ENCODE results near the gene TTPAL.
A peak's percentile ranks its signal among the peaks of the same experiment; 100 is the strongest.

TTPAL gene, protein sequence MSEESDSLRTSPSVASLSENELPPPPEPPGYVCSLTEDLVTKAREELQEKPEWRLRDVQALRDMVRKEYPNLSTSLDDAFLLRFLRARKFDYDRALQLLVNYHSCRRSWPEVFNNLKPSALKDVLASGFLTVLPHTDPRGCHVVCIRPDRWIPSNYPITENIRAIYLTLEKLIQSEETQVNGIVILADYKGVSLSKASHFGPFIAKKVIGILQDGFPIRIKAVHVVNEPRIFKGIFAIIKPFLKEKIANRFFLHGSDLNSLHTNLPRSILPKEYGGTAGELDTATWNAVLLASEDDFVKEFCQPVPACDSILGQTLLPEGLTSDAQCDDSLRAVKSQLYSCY

DNA sequence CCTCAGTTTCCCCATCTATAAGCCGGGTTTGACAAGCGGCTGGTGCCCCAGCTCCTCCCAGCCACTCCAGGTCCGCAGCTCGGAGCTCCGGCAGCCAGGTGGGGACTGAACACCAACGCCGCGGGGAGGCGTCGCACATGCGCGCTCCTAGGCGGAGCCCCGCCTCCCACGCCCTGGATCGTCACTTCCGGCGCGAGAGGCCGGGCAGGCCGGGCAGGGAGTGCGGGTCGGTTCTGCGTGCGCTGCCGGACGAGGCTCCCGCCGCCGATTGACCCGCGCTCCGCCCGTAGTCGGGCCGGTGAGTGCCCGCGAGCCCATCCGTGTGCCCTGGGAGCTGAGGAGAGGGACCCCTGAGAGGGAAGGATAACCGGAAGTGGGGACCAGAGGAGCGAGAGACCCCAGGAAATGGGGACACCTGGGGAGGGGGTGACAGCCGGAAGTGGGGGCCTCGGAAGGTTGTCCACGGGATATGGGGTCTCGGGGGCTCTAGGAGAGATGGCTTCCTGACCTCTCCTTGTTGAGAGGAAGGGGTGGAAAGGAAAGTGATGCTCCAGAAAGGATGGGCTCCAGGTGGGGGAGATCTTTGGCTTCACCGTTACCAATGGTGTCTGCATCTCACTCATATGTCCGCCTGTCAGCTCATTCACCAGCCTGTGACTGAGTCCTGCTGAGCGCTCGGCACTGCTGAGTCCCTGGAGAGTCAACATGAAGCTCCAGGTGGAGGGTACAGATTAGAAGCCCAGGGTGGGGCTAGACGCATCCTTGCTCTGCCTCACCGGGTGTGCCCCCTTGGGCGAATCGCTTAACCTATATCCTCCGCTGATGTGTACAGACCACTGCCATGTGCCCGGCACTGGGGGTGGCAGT lies at the start of gene TTPAL:
Gene TTPAL, plus strand, starts transcription at position 181 of the 867 bp plus-strand sequence. CDS start 4,126 bp downstream, outside the sequence.
- DNase-seq, result peak; percentile 59

DNA sequence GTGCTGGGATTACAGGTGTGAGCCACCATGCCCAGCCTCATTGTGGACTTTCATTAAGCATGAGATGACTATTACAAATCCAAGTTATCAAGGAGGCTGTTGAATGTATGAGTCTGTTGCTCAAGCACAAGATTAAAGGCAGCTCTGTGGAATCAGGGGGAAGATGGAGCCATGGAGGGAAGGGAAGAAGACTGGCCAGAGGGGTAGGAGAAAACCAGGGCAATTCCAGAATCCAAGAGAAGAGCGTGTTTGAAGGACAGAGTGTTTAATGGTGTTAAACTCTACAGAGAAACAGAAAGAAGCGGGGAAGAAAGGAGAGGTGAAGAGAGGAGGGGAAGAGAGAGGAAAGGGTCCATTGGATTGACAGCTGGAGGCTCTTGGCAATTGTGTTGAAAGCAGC lies 49.8 kb upstream of the TTPAL start:
- no peak for DNase-seq

DNA sequence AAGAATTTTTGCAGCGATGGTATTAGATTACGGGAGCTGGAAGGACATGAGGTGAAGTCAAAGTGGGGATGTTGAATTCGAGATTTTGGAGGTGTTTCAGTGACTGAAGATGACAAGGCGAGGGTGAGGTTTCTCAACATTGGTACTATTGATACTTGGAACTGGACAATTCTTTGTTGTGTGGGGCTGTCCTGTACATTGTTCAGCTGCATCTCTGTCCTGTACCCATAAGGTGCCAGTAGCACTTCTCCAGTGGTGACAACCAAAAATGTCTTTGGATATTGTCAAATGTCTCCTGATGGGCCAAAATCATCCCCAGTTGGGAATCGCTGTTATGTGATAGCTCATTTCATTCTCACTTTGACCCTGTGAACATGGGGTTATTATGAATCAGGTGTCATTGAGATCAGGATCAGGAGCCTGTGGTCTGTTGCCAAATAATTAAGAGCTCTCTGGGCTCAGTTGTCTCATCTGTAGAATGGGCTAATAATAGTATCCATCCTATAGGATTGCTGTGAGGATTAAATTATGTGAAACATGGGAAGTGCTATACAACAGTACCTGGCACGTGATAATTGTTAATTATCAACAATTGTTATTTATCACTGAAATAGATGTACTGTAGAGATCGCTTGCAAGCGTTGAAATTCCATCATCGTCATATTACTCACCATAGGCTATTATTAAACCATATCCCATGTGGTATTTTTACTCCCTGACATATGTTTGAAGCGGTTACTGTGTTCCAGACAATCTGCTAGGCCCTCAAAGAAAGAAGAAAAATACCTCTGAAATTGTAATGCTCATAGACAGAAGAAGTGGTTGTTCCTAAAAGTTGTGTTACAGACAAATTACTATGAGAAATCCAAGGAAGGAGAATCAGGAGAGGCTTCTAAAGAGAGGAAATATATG lies 48.5 kb upstream of the TTPAL start:
- no peak for DNase-seq

DNA sequence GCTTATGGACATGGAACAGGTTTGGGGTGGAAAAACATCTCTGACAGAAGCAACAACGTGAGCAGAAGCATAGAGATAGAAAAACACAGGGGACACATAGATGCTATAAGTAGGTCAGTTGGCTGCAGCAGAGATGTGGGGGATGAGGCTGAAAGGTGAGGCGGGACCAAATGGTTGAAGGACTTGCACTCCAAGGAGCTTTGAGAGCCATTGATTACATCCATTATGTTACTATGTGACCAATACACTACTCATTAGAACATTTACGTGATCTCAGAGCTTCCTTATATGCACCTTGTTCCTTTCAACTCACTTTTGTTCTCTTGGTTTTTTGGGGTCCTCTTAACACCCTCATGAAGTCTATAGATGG lies 47.9 kb upstream of the TTPAL start:
- DNase-seq, result no peak

DNA sequence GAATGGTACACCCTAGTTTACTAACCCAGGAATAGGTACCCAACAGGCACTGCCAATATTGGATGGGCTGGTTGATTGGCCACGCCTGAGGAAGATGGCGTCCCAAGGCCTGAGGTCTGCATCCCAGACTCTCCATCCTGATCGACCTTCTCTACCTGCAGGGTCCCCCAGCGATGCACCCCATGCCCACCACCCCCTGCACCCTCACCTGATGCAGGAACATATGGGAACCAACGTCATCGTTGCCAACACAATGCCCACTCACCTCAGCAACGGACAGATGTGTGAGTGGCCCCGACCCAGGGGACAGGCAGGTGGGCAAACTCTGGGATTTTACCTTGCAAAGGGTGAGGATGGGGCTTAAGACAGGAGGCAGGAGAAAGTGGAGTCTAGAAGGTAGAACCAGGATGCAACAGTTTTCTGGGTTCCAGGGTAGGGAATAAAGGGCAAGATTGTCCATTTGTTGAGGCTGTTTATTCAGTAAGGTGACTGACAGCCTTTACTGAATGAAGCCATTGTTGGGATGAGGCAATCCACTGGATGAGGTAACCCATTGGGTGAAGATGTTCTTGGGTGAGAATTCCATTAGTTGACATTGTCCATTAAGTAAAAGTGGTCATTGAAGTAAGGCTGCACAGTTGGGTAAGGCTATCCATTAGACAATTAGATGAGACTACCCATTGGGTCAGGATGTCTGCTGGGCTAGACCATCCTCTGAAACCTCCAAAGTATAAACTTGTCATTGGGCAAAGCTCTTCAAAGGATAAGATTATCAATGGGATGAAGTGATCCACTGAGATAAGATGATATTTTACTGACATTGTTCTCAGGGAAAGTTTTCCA lies 47.3 kb upstream of the TTPAL start:
- no peak for DNase-seq

DNA sequence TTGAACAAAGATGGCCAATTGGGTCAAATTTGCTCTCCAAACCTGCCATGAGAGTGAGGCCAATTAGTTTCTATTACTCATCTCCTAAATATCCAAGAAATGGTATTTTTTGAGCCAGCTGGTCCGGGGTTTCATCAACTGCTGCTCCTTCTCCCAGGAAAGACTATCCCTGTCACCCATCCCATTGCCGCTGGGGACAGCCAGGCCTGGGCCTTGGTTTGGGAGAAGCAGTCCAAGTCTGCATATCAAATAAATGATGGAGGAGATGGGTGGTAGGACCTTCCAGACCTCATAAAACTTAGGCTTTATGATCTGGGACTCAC lies 46.7 kb upstream of the TTPAL start:
- DNase-seq, result no peak

DNA sequence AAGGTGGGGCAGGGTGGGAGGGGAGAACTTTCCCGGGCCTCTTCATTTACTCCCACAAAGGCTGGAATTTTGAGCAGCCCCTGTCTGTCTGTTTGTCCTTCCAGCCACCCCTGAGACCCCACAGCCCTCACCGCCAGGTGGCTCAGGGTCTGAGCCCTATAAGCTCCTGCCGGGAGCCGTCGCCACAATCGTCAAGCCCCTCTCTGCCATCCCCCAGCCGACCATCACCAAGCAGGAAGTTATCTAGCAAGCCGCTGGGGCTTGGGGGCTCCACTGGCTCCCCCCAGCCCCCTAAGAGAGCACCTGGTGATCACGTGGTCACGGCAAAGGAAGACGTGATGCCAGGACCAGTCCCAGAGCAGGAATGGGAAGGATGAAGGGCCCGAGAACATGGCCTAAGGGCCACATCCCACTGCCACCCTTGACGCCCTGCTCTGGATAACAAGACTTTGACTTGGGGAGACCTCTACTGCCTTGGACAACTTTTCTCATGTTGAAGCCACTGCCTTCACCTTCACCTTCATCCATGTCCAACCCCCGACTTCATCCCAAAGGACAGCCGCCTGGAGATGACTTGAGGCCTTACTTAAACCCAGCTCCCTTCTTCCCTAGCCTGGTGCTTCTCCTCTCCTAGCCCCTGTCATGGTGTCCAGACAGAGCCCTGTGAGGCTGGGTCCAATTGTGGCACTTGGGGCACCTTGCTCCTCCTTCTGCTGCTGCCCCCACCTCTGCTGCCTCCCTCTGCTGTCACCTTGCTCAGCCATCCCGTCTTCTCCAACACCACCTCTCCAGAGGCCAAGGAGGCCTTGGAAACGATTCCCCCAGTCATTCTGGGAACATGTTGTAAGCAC lies 46.0 kb upstream of the TTPAL start:
- no peak for DNase-seq

DNA sequence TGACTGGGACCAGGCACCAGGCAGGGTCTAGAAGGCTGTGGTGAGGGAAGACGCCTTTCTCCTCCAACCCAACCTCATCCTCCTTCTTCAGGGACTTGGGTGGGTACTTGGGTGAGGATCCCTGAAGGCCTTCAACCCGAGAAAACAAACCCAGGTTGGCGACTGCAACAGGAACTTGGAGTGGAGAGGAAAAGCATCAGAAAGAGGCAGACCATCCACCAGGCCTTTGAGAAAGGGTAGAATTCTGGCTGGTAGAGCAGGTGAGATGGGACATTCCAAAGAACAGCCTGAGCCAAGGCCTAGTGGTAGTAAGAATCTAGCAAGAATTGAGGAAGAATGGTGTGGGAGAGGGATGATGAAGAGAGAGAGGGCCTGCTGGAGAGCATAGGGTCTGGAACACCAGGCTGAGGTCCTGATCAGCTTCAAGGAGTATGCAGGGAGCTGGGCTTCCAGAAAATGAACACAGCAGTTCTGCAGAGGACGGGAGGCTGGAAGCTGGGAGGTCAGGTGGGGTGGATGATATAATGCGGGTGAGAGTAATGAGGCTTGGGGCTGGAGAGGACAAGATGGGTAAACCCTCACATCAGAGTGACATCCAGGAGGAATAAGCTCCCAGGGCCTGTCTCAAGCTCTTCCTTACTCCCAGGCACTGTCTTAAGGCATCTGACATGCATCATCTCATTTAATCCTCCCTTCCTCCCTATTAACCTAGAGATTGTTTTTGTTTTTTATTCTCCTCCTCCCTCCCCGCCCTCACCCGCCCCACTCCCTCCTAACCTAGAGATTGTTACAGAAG lies 45.2 kb upstream of the TTPAL start:
- no peak for DNase-seq

DNA sequence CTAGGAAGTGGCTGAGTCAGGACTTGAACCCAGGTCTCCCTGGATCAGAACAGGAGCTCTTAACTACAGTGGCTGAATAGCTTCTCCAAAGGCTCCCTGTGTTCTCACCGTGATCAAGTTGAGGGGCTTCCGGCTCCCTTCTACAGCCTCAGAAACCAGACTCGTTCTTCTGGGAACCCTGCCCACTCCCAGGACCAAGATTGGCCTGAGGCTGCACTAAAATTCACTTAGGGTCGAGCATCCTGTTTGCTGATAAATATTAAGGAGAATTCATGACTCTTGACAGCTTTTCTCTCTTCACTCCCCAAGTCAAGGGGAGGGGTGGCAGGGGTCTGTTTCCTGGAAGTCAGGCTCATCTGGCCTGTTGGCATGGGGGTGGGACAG lies 44.6 kb upstream of the TTPAL start:
- no peak for DNase-seq

DNA sequence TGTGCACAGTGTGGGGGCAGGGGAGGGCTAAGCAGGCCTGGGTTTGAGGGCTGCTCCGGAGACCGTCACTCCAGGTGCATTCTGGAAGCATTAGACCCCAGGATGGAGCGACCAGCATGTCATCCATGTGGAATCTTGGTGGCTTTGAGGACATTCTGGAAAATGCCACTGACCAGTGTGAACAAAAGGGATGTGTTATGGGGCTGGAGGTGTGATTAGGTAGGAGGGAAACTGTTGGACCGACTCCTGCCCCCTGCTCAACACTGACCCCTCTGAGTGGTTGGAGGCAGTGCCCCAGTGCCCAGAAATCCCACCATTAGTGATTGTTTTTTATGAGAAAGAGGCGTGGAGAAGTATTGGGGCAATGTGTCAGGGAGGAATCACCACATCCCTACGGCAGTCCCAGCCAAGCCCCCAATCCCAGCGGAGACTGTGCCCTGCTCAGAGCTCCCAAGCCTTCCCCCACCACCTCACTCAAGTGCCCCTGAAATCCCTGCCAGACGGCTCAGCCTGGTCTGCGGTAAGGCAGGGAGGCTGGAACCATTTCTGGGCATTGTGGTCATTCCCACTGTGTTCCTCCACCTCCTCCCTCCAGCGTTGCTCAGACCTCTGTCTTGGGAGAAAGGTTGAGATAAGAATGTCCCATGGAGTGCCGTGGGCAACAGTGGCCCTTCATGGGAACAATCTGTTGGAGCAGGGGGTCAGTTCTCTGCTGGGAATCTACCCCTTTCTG lies 44.0 kb upstream of the TTPAL start:
- DNase-seq, result no peak

DNA sequence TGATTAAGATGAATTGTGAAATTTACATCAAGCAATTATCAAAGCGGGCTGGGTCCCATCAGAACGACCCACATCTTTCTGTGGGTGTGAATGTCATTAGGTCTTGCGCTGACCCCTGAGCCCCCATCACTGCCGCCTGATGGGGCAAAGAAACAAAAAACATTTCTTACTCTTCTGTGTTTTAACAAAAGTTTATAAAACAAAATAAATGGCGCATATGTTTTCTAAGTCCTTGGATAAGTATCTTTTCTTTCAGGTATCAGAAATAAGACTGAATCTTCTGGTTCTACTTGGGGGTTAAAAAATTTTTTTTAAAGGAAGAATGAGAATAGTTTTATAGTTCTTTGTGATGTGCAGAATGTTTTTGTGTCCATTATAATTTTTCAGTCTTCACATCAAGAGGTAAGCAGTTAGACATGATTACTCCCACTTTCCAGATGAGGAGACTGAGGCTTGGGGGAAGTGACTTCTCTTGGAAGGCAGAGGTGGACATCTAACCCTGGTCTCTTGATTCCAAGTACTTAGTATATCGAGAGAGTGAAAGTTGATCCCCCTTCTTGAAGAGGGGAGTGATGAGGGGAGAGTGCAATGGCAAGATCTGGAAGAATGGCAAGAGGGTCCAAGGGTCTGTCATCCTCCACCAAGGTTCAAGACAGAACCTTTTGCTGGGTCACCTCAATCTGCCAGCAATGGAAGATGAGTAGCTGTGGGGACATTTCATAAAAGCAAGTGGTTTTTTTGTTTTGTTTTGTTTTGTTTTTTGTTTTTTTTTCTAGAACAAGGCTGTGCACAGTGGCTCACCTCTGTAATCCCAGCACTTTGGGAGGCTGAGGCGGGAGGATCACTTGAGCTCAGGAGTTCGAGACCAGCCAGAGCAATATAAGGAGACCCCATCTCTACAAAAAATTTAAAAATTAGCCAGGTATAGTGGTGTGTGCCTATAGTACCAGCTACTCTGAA lies 42.8 kb upstream of the TTPAL start:
- no peak for DNase-seq

DNA sequence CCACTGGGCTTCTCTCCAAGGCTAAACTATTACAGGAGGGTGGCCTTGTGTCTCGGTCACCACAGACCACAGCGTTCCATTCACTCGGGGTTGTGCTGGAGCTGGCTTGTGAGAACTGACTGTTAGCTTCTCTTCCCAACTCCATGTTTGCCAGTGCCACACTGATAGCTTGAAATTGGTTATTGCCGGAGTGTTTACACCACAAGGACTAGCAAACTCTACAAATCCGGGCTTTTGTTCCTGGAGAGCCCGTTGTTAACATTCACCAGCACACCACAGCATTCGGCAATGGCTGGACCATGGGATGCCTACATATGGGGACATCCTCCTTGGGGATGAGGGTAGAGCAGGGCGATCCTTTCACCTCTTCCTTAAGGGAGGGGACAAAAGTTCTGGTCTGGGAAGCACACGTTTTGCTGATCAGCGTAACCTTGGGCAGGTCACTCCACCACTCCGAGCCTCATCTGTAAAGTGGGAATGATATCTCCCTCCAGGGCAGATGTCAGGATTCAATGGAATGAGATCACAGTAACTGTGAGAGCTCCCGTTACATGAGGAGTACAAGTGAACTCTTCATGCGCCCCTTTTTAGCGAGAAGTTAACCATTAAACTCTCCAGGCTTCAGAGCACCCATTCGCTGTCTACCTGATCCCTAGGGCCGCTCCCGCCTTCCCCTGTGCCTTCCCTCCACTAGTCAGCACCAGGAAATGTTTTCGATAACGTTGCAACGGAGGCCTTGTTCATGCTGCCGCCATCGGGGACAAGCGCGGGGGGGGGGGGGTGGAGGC lies 41.7 kb upstream of the TTPAL start:
- no peak for DNase-seq

DNA sequence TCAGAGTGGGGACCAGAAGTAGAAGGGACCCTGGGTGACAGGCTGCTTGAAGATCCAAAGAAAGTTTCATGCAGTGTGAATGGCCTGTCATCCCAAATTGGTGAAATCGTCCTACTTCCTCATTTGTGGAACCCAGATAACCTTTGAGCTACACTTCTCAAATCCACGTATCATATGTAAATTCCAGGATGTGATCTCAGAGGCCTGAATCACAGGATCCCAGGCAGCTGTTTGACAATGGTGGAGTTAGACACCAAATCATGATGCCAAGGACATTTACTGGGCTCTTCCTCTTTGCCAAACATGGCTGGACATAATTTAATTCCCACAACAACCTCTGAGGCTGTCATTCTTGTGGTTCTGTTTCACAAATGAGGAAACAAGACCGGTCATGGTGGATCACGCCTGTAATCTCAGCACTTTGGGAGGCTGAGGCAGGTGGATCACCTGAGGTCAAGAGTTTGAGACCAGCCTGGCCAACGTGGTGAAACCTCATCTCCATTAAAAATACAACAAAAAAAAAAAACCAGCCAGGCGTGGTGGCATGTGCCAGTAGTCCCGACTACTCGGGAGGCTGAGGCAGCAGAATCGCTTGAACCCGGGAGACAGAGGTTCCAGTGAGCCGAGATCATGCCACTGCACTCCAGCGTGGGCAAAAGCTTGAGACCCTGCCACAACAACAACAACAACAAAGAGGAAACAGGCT lies 39.9 kb upstream of the TTPAL start:
- DNase-seq, result no peak

DNA sequence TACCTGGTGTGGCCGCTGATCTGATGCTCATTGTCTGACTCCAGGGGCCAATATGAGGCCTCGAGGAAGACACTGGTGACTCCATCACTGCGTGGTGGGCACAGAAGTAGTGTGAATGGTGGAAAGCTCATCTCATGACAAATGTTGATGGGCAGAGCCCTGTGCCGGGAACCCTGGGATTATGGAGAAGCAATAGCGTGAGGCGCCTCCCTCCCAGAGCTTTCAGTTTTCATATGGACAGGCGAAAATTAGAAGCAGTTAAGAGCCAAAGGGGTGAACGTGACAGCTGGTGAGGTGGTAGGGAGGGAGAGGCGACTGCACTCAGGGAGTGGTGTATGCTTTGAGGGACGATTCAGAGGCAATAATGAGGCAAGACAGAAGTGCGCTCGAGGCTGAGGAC lies 39.3 kb upstream of the TTPAL start:
- DNase-seq, result no peak

DNA sequence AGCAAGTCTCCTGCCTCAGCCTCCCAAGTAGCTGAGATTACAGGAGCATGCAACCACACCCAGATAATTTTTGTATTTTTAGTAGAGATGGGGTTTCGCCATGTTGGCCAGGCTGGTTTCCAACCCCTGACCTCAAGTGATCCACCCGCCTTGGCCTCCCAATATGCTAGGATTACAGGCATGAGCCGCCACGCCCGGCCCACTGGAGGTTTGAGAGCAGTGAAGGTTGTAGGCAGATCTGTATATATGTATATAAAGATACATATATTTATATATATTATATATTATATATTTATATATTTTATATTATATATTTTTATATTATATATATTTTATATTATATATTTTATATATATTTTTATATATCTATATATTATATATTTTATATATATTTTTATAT lies 38.2 kb upstream of the TTPAL start:
- no peak for DNase-seq

DNA sequence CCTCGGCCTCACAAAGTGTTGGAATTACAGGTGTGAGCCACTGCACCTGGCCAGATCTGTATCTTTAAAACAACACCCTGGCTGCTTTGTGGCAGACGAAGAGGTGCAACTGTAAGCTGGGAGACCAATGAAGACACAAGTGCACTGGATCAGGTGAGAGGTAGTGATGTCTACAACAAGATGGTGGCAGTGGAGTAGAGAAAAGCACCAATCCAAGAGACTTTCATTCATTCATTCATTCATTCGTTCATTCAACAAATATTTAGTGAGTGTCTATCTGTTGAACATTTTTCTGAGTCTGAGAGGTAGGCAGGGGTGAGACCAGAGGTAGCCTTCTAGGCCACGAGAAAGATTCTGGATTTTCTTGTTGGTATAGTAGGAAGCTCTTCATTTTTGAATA lies 36.9 kb upstream of the TTPAL start:
- DNase-seq, result no peak

DNA sequence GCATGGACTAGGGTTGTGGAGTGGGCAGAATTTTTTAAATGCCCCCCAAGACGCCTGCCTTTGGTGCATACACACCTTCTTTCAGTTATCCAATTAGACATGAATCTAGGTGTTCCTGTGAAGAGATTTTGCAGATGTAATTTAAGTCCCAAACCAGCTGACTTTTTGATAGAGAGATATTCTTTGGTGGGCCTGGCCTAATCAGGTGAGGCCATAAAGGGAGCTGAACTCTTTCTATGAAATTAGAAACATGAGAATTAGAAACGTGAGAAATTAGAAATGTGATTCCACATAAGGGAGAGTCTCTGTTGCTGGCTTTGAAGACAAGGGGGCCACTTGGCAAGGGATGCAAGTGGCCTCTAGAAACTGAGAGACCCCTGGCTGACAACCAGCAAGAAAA lies 36.4 kb upstream of the TTPAL start:
- DNase-seq, result no peak

All from SHP77 treated with DMSO at 0.1 percent for 48 hours (cell line).